GM20431 (cell line): ENCODE data around the gene HBS1L.

Experiments
- in situ Hi-C: fragments of 300-500 bp; cut with MseI, MboI; formaldehyde crosslinking; loops from one replicate; pipeline ENCODE4 v1.15.0; 2020; ENCODE audit warnings: low sequenced_read_pairs; ENCODE audit not compliant: unreplicated experiment

The HBS1L gene

DNA sequence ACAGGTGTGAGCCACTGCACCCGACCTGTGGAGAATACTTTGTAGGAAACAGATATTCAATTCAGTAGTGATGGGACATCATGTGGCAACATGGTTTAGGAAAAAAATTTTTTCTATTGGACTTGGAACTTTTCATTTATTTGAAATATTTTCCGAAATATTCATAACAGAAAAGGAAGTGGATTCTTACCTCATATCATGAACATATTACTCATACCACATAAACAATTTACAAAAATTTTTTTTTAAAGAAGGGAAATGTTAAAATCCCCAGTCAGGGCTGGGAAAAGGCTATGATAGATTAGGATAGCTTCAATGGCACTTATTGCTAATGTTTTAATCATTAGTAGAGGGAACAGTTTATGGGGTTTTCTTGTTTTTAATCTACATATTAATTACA, 97.9 kb downstream of the HBS1L start:
- in situ Hi-C loops = no loop called here

DNA sequence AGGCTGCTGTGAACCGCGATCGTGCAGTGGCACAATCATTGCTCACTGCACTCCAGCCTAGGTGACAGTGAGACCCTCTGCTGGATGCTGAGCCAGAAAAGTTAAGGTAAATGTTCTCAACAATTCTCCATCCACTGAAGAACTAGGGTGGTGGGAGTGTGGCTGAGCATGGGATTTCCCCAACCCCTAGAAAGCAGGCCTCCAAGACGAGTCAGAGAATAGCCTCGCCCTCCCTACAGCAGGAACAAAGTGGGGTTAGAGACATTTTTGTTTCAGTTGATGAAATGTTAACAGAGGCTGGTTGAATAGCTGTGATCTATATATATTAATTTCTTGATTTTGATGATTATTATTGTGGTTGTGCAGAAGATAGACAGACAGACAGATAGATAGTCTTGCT, 98.6 kb downstream of the HBS1L start:
- in situ Hi-C loops = no loop called here

DNA sequence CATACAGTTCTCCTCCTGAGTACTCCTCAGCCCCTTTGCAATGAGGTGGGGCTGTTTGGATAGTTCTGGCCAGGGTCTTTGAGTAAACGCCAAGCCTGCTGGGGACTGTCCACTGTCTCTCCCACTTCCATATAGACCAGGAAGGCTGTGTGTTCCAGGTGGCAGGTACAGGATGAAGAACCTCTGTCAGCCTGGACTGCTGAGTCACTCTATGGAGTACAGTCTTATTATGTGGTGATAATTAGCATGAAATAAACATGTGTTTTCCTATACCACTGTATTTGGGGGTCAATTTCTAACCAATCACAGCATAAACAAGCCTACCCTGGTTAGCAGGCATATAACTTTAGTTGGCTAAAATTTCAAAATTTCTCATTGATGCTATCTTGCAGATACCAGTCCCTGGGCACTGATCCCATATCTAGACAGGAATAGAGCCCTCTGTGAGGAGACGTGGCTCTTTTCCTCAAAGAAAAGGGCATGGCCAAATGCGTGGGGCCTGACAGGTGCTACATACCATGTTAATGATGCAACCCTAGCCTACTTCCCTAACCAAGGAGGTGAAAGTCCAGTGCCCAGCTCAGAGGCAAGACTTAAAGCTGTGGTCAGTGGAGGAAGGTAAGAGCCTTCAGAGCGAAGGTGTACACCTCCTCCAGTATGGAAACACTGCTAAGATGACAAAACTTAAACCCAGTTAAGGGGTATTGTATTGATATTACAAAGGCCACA, 100.2 kb downstream of the HBS1L start:
- in situ Hi-C loops = no loop called here

DNA sequence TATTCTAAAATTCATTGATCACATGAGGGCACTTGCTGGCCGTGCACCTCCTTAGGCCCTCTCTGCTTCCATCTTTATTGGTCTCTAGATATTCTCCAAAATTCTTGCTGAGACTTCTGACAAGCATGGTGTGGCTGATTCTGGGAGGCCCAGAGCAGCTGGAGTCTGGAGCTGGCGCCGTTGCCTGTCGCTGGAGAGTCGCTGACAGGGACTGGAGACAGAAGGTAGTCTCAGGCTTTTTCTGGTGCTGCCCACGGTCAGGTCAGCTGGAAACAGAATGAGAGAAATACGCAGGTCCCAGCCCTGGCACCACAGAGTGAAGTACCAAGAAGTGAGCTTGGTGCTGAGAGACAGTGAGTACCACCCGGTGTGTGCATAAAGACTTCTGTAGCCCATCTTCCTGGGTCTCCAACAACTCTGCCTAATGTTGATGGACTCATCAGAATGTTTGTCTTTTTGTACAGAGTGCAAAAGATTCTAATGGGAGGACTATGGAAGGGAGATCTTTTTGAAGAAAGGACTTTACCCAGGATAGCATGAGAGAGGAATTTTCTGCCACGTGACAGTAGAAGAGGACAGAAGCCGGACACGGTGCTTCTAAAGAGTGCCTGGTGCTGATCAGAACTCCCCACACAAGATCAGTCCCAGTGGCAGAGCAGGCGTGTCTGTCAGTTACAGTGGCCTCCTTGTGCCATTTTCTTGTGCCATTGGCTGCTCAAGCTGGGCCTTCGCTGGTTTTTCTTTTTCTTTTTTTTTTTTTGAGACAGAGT, 102.9 kb downstream of the HBS1L start:
- in situ Hi-C loops = no loop called here

DNA sequence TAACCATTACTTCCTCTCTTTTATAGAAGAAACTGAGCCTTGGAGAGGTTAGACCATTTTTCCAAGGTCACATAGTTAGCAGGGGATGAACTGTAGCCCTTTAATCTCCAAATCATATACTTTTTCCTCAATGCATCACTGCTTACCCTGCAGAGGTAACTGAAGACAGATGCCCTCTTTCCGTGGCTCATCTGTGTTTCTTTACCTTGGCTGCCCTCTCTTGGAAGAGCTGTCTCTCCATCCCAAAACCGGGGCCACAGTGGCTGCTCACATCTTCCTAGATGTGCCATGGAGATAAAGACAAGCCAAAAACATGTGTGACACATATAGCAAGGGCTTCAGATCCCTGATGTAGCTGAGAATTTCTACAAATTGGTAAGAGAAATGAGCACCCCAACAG, 104.1 kb downstream of the HBS1L start:
- in situ Hi-C loops = no loop called here

DNA sequence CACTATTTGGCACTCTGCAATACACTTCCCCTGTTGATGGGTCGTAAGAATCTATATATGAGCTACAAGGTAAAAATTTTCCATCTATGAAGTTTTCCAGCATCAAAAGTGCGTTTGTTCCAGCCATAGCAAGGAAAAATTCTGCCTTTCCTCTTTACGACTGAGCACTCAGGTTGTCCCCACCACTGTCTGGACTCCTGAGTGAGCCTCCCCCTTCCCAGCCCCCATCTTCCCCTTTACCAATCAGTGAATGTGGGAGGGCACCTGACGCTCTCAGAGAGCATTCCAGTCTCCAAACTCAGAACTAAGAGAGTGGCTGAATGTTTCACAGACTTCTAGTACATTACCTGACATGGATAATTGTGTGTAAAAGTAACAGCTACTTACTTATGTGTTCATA, 104.7 kb downstream of the HBS1L start, which contains the start of gene ALDH8A1:
Gene ALDH8A1, minus strand, starts transcription at position 175 of the 400 bp plus-strand sequence. Its CDS starts 48 bp downstream, at position 127.
- in situ Hi-C loops = loop anchor here (25.0 kb wide), 1 partner anchor 788 kb away; no protein-coding TSS in a partner anchor

DNA sequence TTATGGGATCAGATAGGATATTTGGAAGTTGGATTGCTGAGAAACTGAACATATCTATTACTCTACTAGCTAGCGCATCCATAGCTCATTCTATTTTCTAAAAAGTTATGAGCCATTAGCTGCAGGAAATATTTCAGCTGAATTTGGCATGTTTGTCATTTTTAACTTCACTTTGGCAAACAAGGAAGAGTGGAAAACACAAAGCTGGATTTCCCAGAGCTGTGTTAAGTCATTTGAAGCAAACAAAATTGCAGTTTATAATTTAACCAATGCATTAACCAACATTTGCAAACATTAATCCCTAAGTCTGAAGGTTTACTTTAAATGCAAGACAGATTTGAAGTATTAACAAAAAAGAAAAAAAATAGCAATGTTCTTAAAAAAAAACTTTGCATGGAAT, 105.9 kb downstream of the HBS1L start:
- in situ Hi-C loops = loop anchor here (25.0 kb wide), 1 partner anchor 786 kb away; no protein-coding TSS in a partner anchor

DNA sequence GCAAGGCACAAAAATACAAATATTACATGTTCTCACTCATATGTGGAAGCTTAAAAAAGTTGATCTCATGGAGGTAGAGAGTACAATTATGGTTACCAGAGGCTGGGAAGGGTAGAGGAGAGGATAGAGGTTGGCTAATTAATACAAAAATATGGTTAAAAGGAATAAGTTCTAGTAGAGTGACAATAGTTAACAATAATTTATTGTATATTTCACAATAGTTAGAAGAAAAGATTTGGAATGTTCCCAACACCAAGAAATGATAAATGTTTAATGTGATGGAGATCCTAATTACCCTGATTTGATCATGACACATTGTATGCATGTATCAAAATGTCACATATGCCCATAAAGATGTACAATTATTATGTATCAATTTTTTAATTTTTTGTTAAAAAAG, 106.5 kb downstream of the HBS1L start:
- in situ Hi-C loops = loop anchor here (25.0 kb wide), 1 partner anchor 786 kb away; no protein-coding TSS in a partner anchor

DNA sequence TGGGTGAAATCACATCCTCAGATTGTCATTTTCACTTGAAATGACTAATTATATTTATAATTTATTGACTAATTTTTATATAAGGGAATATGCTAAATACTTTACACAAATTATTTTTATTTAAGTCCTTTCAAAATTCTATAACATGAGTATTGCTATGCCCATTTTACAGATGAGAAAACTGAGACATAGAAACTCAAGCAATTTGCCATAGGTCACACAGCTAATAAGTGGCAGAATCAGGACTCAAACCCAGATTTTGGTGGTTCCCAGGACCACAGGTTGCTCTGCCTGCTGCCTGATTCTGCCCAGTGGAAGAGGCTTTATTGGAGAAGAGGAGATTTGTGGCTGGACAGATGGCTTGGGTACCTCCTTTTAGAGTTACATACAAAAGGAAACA, 109.6 kb downstream of the HBS1L start:
- in situ Hi-C loops = loop anchor here (25.0 kb wide), 1 partner anchor 783 kb away; no protein-coding TSS in a partner anchor

DNA sequence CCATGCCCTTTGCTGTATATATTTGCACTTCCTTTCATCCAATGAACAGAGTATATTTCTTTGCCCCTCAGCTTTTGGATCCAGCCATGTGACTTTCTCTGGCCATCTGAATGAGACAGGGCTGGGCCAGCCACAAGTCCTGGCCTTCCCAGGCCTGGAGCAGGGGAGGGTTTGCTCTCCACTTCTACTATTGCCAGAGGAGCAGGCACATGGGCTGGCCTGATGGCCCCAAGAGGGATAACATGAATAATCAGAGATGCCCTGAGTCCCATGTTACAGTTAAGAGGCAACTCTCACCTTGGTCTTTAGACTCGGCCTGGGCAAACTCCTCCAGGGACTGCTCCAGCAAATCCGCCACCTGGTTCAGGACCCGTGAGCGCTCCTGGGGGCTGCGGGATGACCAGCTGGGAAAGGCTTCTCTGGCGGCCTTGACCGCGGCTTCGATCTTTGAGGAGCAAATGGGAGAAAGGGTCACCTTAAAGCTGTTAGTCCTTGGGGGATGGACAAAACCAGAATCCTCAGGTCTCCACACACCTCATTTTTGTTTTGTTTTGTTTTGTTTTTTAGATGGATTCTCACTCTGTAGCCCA, 111.0 kb downstream of the HBS1L start:
- in situ Hi-C loops = loop anchor here (25.0 kb wide), 1 partner anchor 781 kb away; no protein-coding TSS in a partner anchor

DNA sequence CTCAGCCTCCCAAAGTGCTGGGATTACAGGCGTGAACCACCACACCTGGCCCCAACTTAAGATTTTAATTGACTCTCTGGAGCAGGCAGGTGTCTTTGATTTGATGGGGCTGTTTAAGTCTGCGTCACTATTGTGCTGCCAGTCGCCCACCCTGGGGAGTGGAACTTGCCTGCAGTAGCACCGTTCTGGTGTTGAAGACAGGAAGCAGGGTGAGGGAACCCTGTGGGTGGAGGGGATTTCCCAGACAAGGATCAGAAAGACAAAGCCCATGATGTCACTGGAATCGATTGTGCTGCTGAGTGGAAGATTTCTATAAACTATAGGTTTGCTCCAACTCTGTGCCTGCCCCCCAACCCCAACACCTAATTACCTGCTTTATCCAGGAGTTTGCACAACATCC, 115.7 kb downstream of the HBS1L start:
- in situ Hi-C loops = loop anchor here (25.0 kb wide), 1 partner anchor 777 kb away; no protein-coding TSS in a partner anchor

DNA sequence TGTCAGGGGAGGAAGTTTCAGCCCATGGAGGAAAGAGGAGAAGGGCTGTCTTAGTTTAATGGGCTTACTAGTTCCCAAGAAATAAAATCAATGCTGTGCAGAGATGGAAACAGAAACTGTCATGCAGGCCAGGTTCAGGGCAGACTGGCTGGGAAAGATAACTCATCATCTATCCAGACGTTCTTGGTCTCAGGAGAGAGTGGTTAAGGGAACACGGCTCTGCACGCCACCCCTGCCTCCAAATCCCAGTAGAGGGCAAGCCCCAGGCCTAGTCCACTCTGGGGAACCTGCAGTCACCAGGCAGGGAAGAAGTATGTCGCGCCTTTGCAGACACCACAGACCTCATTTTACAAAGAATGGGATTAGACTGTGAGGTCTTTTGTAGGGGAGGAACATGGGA, 117.2 kb downstream of the HBS1L start:
- in situ Hi-C loops = loop anchor here (25.0 kb wide), 1 partner anchor 775 kb away; no protein-coding TSS in a partner anchor

DNA sequence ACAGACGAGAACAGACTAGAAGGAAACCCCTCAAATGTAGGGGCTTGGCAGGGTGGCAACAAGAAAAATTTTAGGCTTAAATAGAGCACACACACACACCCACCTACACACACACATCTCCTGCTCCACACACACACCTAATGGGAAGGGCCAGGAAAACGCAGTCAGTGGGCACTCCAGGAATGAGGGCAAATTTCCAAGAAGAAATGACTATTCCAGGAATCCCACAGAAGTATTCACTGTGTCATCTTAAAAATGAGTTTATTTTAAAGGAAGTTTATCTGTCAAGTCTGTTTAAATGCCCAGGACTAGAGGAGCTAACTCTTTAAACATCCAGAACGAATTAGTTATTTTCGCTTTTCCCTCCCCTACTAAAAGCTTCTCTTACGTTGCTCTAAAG, 117.7 kb downstream of the HBS1L start:
- in situ Hi-C loops = loop anchor here (25.0 kb wide), 1 partner anchor 775 kb away; no protein-coding TSS in a partner anchor

DNA sequence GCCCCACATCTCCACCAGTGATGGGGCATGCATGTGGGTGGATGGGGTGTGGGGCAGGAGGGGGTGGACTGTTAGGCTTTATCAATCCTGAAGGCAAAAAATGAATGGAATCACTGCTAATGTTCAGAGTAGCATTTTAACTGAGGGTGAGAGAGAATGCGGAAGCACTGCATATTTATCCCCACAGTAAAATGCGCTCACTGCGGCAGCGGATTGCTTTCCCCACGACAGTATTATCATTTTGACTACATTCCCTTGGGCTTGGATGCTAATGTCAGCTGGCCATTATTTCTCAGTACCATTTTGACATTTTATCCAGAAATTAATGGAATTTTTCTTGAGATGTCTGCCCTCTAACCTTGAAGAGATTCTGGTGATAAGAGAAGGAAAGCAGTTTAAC, 118.1 kb downstream of the HBS1L start:
- in situ Hi-C loops = loop anchor here (25.0 kb wide), 1 partner anchor 774 kb away; no protein-coding TSS in a partner anchor

DNA sequence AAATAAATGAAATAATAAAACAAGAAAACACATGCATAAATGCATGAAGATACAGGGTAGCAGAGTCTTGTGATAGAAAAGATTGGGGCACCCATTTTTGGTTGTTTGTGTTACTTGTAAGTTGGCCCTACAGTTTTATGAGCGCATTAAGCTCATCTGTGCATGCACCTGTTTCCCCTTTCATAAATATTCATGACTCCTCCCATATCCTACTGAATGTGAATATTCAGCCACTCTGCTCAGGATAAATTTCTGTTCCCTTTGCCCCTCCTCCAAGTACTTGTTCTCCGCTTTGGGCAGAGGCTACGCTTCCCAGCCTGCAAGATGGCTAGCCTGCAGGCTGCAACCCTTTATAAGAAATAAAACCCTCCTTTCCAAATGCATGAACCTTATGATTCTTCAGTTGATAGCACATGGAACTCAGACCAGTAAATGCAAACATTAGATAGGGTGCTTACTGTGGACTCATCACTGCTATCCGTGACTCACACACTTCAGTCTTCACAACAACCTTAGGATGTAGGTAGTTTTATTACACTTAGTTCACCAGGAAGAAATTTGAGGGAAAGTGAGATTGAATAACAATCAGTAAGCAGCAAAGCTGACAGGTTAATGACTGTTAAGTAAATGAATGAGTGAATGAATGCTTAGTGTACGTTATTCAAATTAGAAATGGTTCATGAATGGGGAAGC, 119.7 kb downstream of the HBS1L start:
- in situ Hi-C loops = loop anchor here (25.0 kb wide), 1 partner anchor 773 kb away; no protein-coding TSS in a partner anchor

DNA sequence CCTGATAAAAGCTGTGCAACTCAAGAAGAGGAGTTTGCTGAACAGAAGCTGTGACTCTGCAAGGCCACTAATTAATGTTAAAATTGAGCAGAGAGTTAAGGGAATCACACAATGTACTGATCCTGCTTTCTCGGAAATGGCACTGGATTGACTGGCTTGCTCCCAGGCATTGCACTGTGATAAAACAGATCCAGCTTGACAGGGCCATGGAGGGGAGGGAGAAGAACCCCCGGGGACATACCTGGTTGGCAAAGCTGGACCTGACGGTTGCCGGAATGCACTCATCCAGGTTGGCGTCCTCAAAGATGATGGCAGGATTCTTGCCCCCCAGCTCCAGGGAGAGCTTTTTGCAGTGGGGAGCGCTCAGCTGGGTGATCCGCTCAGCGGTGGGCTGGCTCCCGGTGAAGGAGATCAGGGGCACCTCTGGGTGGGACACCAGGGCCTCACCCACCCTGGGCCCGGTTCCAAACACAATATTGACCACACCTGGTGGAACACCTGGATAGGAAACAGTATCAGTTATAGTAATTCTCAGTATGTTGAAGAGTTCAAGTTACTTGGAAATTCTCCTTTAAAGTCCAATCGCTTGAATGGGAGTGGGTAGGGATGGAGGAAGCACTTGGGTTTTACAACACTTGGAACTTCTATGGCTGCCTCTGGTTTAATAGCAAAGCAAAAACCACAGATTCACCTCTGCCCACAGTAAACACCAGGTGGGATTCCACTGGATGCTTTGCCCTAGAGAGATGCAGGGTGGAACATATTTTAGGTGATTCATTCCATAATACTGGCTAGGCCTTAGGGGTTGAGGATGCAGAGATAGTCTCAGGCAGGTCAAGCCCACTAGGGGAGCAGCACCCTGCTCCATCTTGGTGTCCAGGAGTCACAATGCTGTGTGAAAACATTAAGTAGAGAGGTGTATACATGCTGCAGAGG, 121.8 kb downstream of the HBS1L start:
- in situ Hi-C loops = loop anchor here (25.0 kb wide), 1 partner anchor 771 kb away; no protein-coding TSS in a partner anchor

DNA sequence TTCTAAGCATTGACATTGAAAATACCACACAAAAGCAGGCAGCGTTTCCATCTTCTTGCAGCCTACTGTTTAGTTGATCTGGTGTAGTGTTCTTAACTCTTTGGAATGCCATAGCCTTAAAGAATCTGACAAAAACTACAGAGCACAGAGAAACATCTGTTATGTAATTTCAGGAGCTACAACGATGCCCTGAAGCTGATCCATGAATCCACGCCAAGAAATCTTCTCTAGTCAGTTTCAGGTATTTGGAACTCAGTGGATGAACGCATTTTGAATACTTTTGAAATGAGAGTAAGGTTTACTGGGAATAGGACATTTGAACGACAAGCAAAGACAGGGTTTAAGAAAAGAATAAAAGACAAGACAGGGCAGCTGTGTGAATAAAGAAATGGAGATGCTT, 122.5 kb downstream of the HBS1L start:
- in situ Hi-C loops = loop anchor here (25.0 kb wide), 1 partner anchor 770 kb away; no protein-coding TSS in a partner anchor

DNA sequence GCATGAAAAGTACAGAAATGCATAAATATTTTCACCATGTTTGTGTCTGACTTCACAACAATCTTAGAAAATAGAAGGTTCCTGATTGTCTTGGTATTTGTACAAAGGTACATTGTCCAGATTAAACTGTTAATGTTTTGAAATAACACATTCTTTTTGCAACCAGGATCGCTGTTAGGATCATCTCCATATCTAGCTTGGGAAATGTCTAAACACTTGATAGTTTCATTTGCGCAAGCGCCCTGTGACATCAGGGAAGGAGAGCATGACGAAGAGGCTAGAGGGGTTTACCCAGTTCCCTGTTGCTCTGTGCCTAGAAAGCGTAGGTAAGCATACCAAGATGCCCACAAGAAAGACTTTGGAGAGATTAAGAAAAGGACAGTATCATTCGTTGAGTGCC, 124.2 kb downstream of the HBS1L start:
- in situ Hi-C loops = loop anchor here (25.0 kb wide), 1 partner anchor 768 kb away; no protein-coding TSS in a partner anchor
